CD4-positive, alpha-beta T cell treated with Interferon alpha-2 for 1 hour (primary cell): ENCODE data around the gene ANOS1.

Source experiments
- DNase-seq, 2 donors: peaks; one replicate each; pipeline ENCODE4 v3.0.0-alpha.2; 2020 to 2022

Gene ANOS1

GRCh38 chrX:8711401-8711800, 20.5 kb downstream of the ANOS1 start:
- DNase-seq, result no peak

- no peak for DNase-seq
Measured at GRCh38 chrX:8704184-8704583, 27.8 kb downstream of the ANOS1 start.

- DNase-seq, result no peak
Measured at GRCh38 chrX:8692871-8693270, 39.1 kb downstream of the ANOS1 start.

- DNase-seq, result no peak
Measured at GRCh38 chrX:8689473-8689872, 42.5 kb downstream of the ANOS1 start.

- no peak for DNase-seq
Measured at GRCh38 chrX:8688776-8689175, 43.2 kb downstream of the ANOS1 start.

- DNase-seq, result no peak
Measured at GRCh38 chrX:8684201-8684965, 47.6 kb downstream of the ANOS1 start.

GRCh38 chrX:8683687-8684086, 48.2 kb downstream of the ANOS1 start:
- no peak for DNase-seq

- DNase-seq, result no peak
Measured at GRCh38 chrX:8679550-8679949, 52.4 kb downstream of the ANOS1 start.

GRCh38 chrX:8675006-8675630, 56.8 kb downstream of the ANOS1 start:
- no peak for DNase-seq

- no peak for DNase-seq
Measured at GRCh38 chrX:8673201-8673600, 58.7 kb downstream of the ANOS1 start.

- DNase-seq, result no peak
Measured at GRCh38 chrX:8672176-8672575, 59.8 kb downstream of the ANOS1 start.

GRCh38 chrX:8668813-8669212, 63.1 kb downstream of the ANOS1 start:
- no peak for DNase-seq

GRCh38 chrX:8663325-8663724, 68.6 kb downstream of the ANOS1 start:
- no peak for DNase-seq

- DNase-seq, result no peak
Measured at GRCh38 chrX:8657883-8658282, 74.1 kb downstream of the ANOS1 start.

GRCh38 chrX:8653956-8654355, 78.0 kb downstream of the ANOS1 start:
- no peak for DNase-seq

- DNase-seq, result no peak
Measured at GRCh38 chrX:8649969-8650368, 82.0 kb downstream of the ANOS1 start.

- no peak for DNase-seq
Measured at GRCh38 chrX:8647176-8647575, 84.8 kb downstream of the ANOS1 start.

- DNase-seq, result no peak
Measured at GRCh38 chrX:8639949-8640475, 91.9 kb downstream of the ANOS1 start.

GRCh38 chrX:8636497-8636896, 95.4 kb downstream of the ANOS1 start:
- no peak for DNase-seq

GRCh38 chrX:8635812-8636211, 96.1 kb downstream of the ANOS1 start:
- no peak for DNase-seq

- no peak for DNase-seq
Measured at GRCh38 chrX:8632924-8633323, 99.0 kb downstream of the ANOS1 start.

GRCh38 chrX:8629871-8630270, 102.1 kb downstream of the ANOS1 start:
- no peak for DNase-seq

- DNase-seq, result no peak
Measured at GRCh38 chrX:8627796-8628195, 104.1 kb downstream of the ANOS1 start.

GRCh38 chrX:8607326-8607725, 124.6 kb downstream of the ANOS1 start:
- DNase-seq, result no peak

- DNase-seq, result no peak
Measured at GRCh38 chrX:8604131-8604530, 127.8 kb downstream of the ANOS1 start.
